ENCODE results near the gene LCN2. TPM values are rescaled to one million over a fixed set of nuclear protein-coding genes. Genes with fewer than 3 reads are reported as not detected.

Gene LCN2
- total and polyA plus RNA-seq, 9 of the 15 experiments (the other 6 are each of a cell fraction or from before 2014, with no cell fraction given), result 0.10 to 1.2 (median 0.44) TPM; not detected in 1

- TF ChIP-seq ATF2 (CRISPR knock-in tag; IDR thresholded peaks at IDR 0.05), result no peak
- peak; percentile 53 for TF ChIP-seq POU5F1 (IDR thresholded peaks at IDR 0.05; ENCODE audit: borderline replicate concordance, low read depth, low read length, partially characterized antibody)
- TF ChIP-seq, protein P1, sequence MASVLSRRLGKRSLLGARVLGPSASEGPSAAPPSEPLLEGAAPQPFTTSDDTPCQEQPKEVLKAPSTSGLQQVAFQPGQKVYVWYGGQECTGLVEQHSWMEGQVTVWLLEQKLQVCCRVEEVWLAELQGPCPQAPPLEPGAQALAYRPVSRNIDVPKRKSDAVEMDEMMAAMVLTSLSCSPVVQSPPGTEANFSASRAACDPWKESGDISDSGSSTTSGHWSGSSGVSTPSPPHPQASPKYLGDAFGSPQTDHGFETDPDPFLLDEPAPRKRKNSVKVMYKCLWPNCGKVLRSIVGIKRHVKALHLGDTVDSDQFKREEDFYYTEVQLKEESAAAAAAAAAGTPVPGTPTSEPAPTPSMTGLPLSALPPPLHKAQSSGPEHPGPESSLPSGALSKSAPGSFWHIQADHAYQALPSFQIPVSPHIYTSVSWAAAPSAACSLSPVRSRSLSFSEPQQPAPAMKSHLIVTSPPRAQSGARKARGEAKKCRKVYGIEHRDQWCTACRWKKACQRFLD (CRISPR knock-in tag; IDR thresholded peaks at IDR 0.05), result no peak
- no peak for TF ChIP-seq NCOA6 (IDR thresholded peaks at IDR 0.05)
- peak; percentile 99 for TF ChIP-seq POLR2G (IDR thresholded peaks at IDR 0.05; ENCODE audit: low read depth, low read length)
- TF ChIP-seq LCOR (CRISPR knock-in tag; IDR thresholded peaks at IDR 0.05), result no peak
- no peak for TF ChIP-seq SNIP1 (IDR thresholded peaks at IDR 0.05; ENCODE audit: low read depth)
- TF ChIP-seq CBX1 (IDR thresholded peaks at IDR 0.05; ENCODE audit: low read depth), result no peak
- TF ChIP-seq, protein P2, sequence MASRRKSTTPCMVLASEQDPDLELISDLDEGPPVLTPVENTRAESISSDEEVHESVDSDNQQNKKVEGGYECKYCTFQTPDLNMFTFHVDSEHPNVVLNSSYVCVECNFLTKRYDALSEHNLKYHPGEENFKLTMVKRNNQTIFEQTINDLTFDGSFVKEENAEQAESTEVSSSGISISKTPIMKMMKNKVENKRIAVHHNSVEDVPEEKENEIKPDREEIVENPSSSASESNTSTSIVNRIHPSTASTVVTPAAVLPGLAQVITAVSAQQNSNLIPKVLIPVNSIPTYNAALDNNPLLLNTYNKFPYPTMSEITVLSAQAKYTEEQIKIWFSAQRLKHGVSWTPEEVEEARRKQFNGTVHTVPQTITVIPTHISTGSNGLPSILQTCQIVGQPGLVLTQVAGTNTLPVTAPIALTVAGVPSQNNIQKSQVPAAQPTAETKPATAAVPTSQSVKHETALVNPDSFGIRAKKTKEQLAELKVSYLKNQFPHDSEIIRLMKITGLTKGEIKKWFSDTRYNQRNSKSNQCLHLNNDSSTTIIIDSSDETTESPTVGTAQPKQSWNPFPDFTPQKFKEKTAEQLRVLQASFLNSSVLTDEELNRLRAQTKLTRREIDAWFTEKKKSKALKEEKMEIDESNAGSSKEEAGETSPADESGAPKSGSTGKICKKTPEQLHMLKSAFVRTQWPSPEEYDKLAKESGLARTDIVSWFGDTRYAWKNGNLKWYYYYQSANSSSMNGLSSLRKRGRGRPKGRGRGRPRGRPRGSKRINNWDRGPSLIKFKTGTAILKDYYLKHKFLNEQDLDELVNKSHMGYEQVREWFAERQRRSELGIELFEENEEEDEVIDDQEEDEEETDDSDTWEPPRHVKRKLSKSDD (conservative IDR thresholded peaks at IDR 0.05; ENCODE audit: low read length), result peak; percentile 14; the same call in 1 of the 2 replicates
- TF ChIP-seq TARDBP (IDR thresholded peaks at IDR 0.05), result no peak
- TF ChIP-seq XRCC3 (IDR thresholded peaks at IDR 0.05), result no peak
- TF ChIP-seq KLF6 (CRISPR knock-in tag; IDR thresholded peaks at IDR 0.05; ENCODE audit: borderline replicate concordance), result peak; percentile 49
- TF ChIP-seq, protein P3, sequence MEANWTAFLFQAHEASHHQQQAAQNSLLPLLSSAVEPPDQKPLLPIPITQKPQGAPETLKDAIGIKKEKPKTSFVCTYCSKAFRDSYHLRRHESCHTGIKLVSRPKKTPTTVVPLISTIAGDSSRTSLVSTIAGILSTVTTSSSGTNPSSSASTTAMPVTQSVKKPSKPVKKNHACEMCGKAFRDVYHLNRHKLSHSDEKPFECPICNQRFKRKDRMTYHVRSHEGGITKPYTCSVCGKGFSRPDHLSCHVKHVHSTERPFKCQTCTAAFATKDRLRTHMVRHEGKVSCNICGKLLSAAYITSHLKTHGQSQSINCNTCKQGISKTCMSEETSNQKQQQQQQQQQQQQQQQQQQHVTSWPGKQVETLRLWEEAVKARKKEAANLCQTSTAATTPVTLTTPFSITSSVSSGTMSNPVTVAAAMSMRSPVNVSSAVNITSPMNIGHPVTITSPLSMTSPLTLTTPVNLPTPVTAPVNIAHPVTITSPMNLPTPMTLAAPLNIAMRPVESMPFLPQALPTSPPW (CRISPR knock-in tag; IDR thresholded peaks at IDR 0.05), result no peak
- no peak for TF ChIP-seq TSC22D4 (tag; IDR thresholded peaks at IDR 0.05)
- no peak for TF ChIP-seq CSDE1 (IDR thresholded peaks at IDR 0.05)
- TF ChIP-seq ZNF77 (CRISPR knock-in tag; IDR thresholded peaks at IDR 0.05), result no peak
- TF ChIP-seq ZNF280B (CRISPR knock-in tag; IDR thresholded peaks at IDR 0.05), result no peak
- peak; percentile 92 for TF ChIP-seq POLR2AphosphoS5 (IDR thresholded peaks at IDR 0.05; ENCODE audit: control insufficient read depth, insufficient read depth, low read depth, low read length)
These were observed 10.7 kb downstream of the LCN2 start, which contains the start of gene BBLN (continued) for GRCh38 chr9:128159784-128160602.
